Measurements from ENCODE around the gene SLC22A2.

Gene SLC22A2

DNA sequence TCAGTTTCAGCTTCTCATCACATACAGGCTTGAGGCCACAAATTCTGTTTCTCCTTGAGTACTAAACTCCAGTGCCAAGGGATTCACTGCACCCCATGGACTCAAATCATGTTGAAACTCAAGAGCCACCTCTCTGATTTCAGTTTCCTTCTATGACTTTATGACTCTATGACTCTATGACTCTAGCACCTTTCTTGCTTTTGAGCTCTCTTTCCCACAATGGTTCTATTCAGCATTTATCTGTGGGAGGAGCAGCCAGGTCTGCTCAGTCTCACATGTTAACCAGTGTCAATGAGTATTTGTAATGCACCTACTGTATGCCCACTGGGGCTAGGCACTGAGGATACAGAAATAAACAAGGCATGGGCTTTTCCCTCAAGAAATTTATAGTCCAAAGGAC, 14.6 kb upstream of the SLC22A2 start:
- no peak for DNase-seq

DNA sequence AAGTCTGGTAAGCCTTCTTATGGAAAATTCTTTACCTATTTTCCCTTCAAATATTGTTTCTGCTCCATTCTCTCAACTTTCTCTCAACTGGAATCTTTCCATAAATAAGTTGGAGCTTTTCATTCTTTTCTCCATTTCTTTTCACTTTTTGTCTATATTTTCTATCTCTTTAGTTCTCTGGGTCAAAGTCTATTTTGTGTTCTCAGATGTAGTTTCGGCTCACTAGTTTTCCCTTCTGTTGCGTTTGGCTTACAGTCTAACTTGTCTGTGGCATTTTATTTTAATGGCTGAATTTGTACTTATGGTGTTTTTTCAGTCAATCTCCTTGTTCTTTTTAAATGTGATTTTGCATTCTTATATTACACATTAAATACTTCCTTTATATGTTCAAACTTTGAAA, 14.1 kb upstream of the SLC22A2 start:
- no peak for DNase-seq

DNA sequence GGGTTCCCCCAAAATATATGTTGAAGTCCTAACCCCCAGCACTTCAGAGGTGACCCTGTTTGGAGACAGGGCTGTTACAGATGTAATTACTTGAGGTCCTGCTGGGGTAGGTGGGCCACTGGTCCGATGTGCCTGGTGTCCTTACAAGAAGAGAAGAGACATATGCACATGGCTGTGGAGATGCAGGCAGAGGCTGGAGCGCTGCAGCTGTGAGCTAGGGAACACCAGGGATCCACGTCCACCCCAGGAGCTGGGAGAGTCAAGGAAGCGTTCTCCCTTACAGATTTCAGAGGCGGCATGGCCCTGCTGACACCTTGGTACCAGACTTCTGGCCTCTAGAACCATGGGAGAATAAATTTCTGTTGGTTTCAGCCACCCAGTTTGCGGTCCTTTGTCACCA, 11.7 kb upstream of the SLC22A2 start:
- no peak for DNase-seq

DNA sequence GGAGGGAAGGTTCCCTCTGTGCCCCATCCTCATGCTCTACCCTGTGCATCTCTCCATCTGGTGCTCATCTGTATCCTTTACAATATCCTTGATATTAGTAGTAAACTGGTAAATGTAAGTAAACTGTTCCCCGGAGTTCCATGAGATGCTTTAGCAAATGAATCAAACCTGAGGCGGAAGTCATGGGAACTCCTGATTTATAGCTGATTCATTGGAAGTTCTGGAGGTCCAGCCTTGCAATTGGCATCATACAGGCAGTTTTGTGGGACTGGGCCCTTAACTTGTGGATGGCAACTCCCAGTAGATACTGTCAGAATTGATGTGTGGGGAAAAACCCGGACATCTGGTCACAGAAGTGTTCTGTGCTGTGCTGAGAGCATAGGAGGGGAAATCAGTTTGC, 11.2 kb upstream of the SLC22A2 start:
- no peak for DNase-seq

- no peak for DNase-seq
Measured at GRCh38 chr6:160269023-160269521, 10.5 kb upstream of the SLC22A2 start.

DNA sequence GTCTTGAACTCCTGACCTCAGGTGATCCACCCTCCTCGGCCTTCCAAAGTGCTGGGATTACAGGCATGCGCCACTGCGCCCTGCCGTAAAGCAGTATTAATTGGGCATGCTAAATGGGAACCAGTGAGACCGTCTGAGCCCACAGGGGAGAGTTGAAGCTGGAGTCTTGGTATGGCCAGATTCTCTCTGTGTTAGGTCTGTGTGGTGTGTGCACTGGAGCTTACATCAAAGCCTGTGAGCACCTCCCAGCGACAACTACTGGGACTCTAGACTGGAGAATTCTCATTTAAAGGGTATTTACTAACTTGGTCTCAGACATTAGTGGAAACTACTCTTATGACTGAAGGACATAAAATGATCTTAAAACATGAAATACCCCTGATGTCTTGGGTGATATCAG, 8.5 kb upstream of the SLC22A2 start:
- DNase-seq: no peak

DNA sequence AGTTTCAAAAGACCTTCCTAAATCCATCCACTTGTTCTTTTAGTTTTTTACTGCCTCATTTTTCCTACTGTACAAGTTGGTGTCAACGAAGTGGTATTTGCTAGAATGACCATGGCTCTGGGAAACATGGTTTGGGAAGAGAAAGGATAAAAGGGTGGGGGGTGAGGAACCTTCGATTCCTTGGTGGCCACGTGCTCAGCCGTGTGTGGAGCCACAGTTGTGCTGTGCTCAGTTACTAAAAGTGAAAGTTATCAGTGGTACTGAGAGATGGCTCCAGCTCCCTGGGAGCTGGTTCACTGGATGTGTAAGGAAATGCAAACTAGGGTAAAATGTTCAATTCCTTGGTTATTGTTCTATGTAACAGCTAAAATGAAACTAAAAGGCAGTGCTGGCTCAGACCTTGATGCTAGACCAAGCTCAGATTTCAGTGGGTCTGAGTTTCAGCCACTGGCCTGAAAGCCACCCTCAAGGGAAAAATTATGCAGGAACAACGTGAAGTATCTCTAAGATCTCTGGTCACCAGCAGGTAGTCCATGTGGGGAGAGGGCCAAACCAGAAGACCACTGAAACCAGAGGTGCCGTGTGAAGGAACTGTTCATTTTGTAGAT, 7.4 kb upstream of the SLC22A2 start:
- DNase-seq: no peak

GRCh38 chr6:160264061-160264612, 5.5 kb upstream of the SLC22A2 start:
- no peak for DNase-seq

GRCh38 chr6:160263196-160263939, 4.7 kb upstream of the SLC22A2 start:
- DNase-seq: no peak

DNA sequence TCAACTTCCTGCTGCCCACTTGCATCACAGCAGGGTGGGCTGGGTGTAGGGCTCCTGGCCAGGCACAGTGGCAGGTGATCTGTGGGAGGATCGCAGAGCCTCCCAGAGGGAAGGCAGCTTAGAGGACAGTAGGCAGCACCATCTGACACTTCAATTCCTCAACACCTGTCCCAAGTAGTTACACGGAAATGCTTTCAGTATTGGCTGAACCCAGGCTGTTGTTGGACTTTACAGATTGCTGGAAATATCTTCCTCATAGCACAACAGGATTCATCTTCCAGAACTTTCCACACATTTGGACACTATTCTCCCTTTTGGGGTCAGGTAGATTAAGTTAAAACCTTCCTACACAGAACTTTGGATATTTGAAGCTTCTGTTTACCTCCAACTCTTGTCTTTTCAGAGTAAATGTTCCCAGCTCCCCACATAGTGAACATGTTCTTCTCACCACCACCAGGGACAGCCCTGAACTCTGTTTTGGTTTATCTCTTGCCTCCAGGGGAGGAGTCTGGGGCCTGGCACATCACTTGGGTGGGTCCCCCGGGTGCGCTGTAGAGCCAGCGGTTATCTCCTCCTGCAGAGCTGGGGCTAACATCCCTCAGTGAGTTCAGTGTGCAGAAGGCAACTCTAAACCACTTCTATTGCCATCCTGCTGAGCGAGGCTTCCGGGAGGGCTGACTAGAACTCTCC, 3.5 kb upstream of the SLC22A2 start:
- DNase-seq: no peak

GRCh38 chr6:160260803-160261450, 2.3 kb upstream of the SLC22A2 start:
- no peak for DNase-seq

DNA sequence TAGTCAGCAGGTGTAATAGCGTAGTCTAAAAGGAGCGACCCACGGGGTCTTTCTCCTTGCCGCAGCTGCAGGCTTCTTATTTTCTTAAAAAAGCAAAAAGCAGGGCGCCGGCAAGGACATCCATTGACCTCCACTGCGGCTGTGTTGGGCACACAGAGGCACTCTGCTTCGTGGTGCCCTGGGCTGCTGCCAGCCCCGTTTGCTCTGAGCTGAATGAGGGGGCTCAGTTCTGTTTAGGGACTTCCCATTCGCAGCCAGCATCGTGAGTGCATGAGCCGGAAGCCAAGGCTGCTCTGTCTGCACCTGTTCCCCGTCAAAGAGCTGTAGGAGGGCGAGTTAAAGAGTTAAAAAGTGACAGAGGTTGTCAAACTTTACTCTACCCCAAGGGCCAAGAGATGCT, 1.7 kb upstream of the SLC22A2 start:
- no peak for DNase-seq

- DNase-seq: no peak
Measured at GRCh38 chr6:160259598-160259997, 977 bp upstream of the SLC22A2 start.

DNA sequence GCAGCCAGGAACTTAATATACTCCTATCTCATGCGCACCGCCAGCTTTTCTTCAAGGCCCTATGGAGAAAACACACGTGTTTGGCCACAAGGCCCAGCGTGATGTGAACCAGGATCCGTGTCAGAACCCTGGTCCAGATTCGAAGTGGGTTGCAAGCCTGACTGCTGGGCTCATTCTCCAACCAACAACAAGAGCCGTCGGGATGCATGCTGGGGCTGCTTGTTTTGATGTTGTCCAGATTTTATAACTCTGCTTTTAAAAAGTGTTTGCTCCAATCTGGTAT, 463 bp upstream of the SLC22A2 start:
- no peak for DNase-seq

- DNase-seq: no peak
Measured at GRCh38 chr6:160256445-160256844, 2.2 kb downstream of the SLC22A2 start.

DNA sequence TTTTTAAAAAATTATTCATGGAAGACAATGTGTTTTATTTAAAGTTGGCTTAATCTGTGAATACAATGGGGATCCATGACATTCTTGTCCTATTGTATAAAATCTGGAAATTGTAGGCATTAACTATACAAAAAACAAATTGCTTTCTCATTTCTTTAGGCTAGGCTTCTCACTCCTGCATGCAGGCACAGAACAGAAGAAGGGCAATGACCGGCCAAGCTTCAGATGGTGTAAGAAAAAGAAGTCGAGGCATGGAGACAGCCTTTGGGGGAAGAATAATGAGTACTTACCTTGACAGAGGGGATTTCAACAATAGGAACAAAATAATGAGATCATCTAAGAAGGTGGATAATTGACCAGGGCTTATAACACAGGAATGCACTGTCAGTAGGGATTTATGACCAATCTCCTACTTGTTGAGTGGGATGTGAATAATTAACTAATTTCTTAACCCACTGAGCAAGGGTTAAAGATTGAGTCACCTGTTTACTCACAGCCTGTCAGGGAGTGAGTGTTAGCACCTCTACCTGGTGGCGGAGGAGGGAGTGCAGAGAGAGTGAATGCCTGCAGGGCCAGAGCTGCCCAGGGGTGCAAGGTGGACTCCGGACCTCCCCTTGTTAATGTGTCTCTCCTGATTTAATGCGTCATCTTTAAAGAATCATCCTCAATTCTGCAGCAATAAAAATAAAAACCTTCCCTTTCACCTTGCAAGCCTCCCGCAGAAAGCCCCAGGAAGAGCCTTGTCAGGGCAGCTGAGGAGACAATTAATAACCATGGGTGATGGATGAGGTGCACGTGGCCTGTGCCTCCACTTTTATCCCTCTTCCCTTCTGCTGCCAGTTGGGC, 3.9 kb downstream of the SLC22A2 start:
- DNase-seq: no peak

DNA sequence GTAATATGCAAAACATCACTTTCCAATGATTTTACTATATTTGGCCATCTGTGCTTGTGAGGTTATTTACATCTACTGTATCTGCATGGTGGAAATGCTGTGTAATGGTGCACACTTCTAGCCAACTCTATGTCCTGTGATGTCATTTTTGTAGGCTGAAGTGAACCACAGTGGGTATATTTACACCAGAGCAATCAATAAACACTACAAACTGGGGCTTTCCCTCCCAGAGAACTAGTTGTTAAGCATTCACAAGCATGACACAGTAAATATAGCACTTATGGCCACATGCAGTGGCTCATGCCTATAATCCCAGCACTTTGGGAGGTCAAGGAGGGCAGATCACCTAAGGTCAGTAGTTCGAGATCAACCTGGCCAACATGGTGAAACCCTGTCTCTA, 4.9 kb downstream of the SLC22A2 start:
- no peak for DNase-seq

GRCh38 chr6:160253292-160253691, 5.3 kb downstream of the SLC22A2 start:
- no peak for DNase-seq

- no peak for DNase-seq
Measured at GRCh38 chr6:160252073-160252813, 6.4 kb downstream of the SLC22A2 start.

DNA sequence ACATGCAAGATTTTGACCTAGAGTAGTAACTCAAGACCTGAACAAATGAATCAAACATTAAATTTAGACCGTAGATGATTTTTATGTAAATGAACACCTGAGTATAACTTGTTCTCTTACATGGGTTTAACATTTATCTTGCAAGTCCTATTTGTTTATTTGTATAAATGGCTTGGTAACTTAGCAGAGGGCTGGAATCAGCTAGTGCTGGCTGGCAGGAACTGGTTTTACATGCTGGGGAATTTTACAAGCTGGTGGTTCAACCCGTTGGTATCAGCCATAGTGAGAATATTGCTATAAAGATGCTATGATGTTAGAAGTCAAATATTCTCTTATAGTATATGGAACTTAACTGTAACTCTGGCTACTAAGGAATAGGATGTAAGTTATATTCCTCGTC, 8.9 kb downstream of the SLC22A2 start:
- DNase-seq: no peak

- DNase-seq: no peak
Measured at GRCh38 chr6:160248538-160248937, 10.1 kb downstream of the SLC22A2 start.

DNA sequence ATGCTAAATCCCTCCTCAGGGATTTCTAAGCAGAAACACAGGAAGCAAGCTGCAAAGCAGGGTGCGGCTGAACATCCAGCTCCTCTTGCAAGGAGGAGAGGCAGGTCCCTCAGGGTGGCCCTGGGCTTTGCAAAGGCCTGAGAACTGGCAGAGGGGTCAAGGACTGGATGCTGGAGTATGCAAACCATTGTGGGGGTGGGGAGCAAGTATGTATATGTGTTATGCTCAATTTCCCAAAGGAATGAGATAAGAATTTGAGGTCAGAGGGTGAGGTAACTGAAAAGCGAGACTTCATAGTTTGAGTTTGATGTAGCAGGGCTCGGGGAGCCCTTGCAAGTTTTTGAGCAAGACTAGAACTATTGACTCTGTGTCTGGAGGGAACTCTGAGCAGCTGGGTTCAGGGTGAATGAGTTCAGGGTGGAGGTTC, 11.2 kb downstream of the SLC22A2 start:
- no peak for DNase-seq
